Skeletal muscle tissue (tissue), 4 donors: Measurements from ENCODE around the gene SIM1. TPM values are rescaled to one million over a fixed set of nuclear protein-coding genes. Genes with fewer than 3 reads are reported as not detected.
A peak's percentile ranks its signal among the peaks of the same experiment; 100 is the strongest.

Experiments
- H3K27ac ChIP-seq: one replicate; pipeline ENCODE4 v1.7.0; 2013; ENCODE audit warnings: mild to moderate bottlenecking, low read depth, low read length, inconsistent platforms
- H3K27me3 ChIP-seq, 3 donors: one replicate each; pipeline ENCODE4 v1.7.0; 2013; ENCODE audit warnings: low read length in 3 of 3; ENCODE audit not compliant: control insufficient read depth in 3 of 3, insufficient read depth in 3 of 3
- H3K36me3 ChIP-seq, 3 donors: one replicate each; pipeline ENCODE4 v1.7.0; 2013; ENCODE audit warnings: low read length in 3 of 3; ENCODE audit not compliant: control insufficient read depth in 3 of 3, insufficient read depth in 3 of 3
- H3K4me1 ChIP-seq, 3 donors: one replicate each; pipeline ENCODE4 v1.7.0; 2013; ENCODE audit warnings: low read length in 3 of 3, mild to moderate bottlenecking in 3 of 3; ENCODE audit not compliant: control insufficient read depth in 3 of 3, insufficient read depth in 3 of 3
- H3K4me3 ChIP-seq, 3 donors: one replicate each; pipeline ENCODE4 v1.7.0; 2013; ENCODE audit warnings: low read length in 3 of 3
- H3K9ac ChIP-seq, 3 donors: one replicate each; pipeline ENCODE4 v1.7.0; 2013; ENCODE audit warnings: low read length in 3 of 3, mild to moderate bottlenecking in 3 of 3, moderate library complexity in 2 of 3, low read depth in 1 of 3
- H3K9me3 ChIP-seq, 3 donors: one replicate each; pipeline ENCODE4 v1.7.0; 2013; ENCODE audit warnings: low read length in 3 of 3; ENCODE audit not compliant: control insufficient read depth in 3 of 3
- total RNA-seq: library from RNA; depleted of rRNA; stranded (reverse); fragments of >200 nt; gene quantifications from one replicate; pipeline ENCODE4 v1.2.3, GENCODE V29; 2014
- donor health status: Osteomylitis.

SIM1 gene
- total RNA-seq, 1 donor from 2014 or later = 1.6 TPM

- H3K4me3 ChIP-seq = peak overlapping the region in 1 of 3 donors; percentile 68
- H3K36me3 ChIP-seq = peaks cover 0 to 2% (median 0%) of the 10 kb centered on the region in 3 donors
- peaks cover 0 to 33% (median 2%) of the 10 kb centered on the region in 3 donors for H3K4me1 ChIP-seq
- H3K9me3 ChIP-seq = no peaks in the 10 kb centered on the region
- H3K27me3 ChIP-seq = peaks cover 43 to 66% (median 65%) of the 10 kb centered on the region in 3 donors
- H3K9ac ChIP-seq = peak overlapping the region in 1 of 3 donors; percentile 92
- H3K27ac ChIP-seq = peak overlapping the region; percentile 92
Measured at GRCh38 chr6:100456141-100456907, 8.4 kb downstream of the SIM1 start.

GRCh38 chr6:100455230-100456124 is 9.2 kb downstream of the SIM1 start:
- H3K9me3 ChIP-seq = no peaks in the 10 kb centered on the region
- peak overlapping the region in 1 of 3 donors; percentile 92 for H3K9ac ChIP-seq
- peak overlapping the region in 1 of 3 donors; percentile 68 for H3K4me3 ChIP-seq
- peaks cover 0 to 2% (median 0%) of the 10 kb centered on the region in 3 donors for H3K36me3 ChIP-seq
- H3K27ac ChIP-seq = peak overlapping the region; percentile 92
- H3K4me1 ChIP-seq = peaks cover 0 to 35% (median 2%) of the 10 kb centered on the region in 3 donors
- H3K27me3 ChIP-seq = peaks cover 47 to 63% (median 59%) of the 10 kb centered on the region in 3 donors

GRCh38 chr6:100454551-100455229 is 10.0 kb downstream of the SIM1 start:
- Histone ChIP-seq H3K4me1 (peaks cover 0 to 35% (median 2%) of the 10 kb centered on the region in 3 donors), H3K36me3 (peaks cover 0 to 2% (median 0%) of the 10 kb centered on the region in 3 donors), H3K27me3 (peaks cover 47 to 61% (median 59%) of the 10 kb centered on the region in 3 donors), H3K4me3 (peak overlapping the region in 1 of 3 donors; percentile 68), H3K9me3 (no peaks in the 10 kb centered on the region), H3K9ac (peak overlapping the region in 1 of 3 donors; percentile 92), H3K27ac (peak overlapping the region; percentile 92)

- Histone ChIP-seq H3K36me3 (peaks cover 0 to 8% (median 7%) of the 10 kb centered on the region in 3 donors), H3K27me3 (peaks cover 52 to 68% (median 63%) of the 10 kb centered on the region in 3 donors), H3K4me3 (peak overlapping the region in 1 of 3 donors; percentile 59), H3K4me1 (peaks cover 0 to 35% (median 2%) of the 10 kb centered on the region in 3 donors), H3K9me3 (no peaks in the 10 kb centered on the region), H3K9ac (peak overlapping the region in 1 of 3 donors; percentile 92), H3K27ac (peak overlapping the region; percentile 92)
Measured at GRCh38 chr6:100453701-100454521, 10.8 kb downstream of the SIM1 start.

- peak overlapping the region; percentile 92 for H3K27ac ChIP-seq
- no peak overlapping the region for H3K4me3 ChIP-seq
- no peaks in the 10 kb centered on the region for H3K9me3 ChIP-seq
- H3K36me3 ChIP-seq = peaks cover 3 to 17% (median 16%) of the 10 kb centered on the region in 3 donors
- H3K9ac ChIP-seq = peak overlapping the region in 1 of 3 donors; percentile 79
- peaks cover 53 to 68% (median 63%) of the 10 kb centered on the region in 3 donors for H3K27me3 ChIP-seq
- H3K4me1 ChIP-seq = peaks cover 0 to 28% (median 0%) of the 10 kb centered on the region in 3 donors
Measured at GRCh38 chr6:100452998-100453397, 11.7 kb downstream of the SIM1 start.

- no peaks in the 10 kb centered on the region for H3K9me3 ChIP-seq
- no peak overlapping the region for H3K9ac ChIP-seq
- H3K27ac ChIP-seq = no peak overlapping the region
- no peak overlapping the region for H3K4me3 ChIP-seq
- peaks cover 53 to 70% (median 61%) of the 10 kb centered on the region in 3 donors for H3K27me3 ChIP-seq
- H3K36me3 ChIP-seq = peaks cover 7 to 27% (median 19%) of the 10 kb centered on the region in 3 donors
- peaks cover 0 to 20% (median 2%) of the 10 kb centered on the region in 3 donors for H3K4me1 ChIP-seq
Measured at GRCh38 chr6:100451577-100451976, 13.1 kb downstream of the SIM1 start.

- H3K27ac ChIP-seq = no peak overlapping the region
- peaks cover 7 to 27% (median 19%) of the 10 kb centered on the region in 3 donors for H3K36me3 ChIP-seq
- H3K27me3 ChIP-seq = peaks cover 42 to 59% (median 50%) of the 10 kb centered on the region in 3 donors
Measured at GRCh38 chr6:100449239-100449691, 15.5 kb downstream of the SIM1 start.

GRCh38 chr6:100447900-100448748 is 16.6 kb downstream of the SIM1 start:
- no peak overlapping the region for H3K27ac ChIP-seq
- peaks cover 0 to 5% (median 2%) of the 10 kb centered on the region in 3 donors for H3K4me1 ChIP-seq
- no peak overlapping the region for H3K4me3 ChIP-seq
- peaks cover 32 to 48% (median 41%) of the 10 kb centered on the region in 3 donors for H3K27me3 ChIP-seq
- no peak overlapping the region for H3K9ac ChIP-seq
- H3K36me3 ChIP-seq = peaks cover 7 to 27% (median 19%) of the 10 kb centered on the region in 3 donors
- no peaks in the 10 kb centered on the region for H3K9me3 ChIP-seq

More at GRCh38 chr6:100449239-100449691, 15.5 kb downstream of the SIM1 start:
- H3K9me3 ChIP-seq = no peaks in the 10 kb centered on the region
- no peak overlapping the region for H3K9ac ChIP-seq
- H3K4me3 ChIP-seq = no peak overlapping the region
- peaks cover 0 to 13% (median 2%) of the 10 kb centered on the region in 3 donors for H3K4me1 ChIP-seq
